SH-SY5Y (cell line): Measurements from ENCODE around the gene RPS6KA6.

Source experiments
- GATA2 ChIP-seq: IDR thresholded peaks from 2 replicates; pipeline ENCODE4 v1.6.1; 2011; ENCODE audit warnings: mild to moderate bottlenecking, low read depth, low read length
- GATA3 ChIP-seq: IDR thresholded peaks from 2 replicates; pipeline ENCODE4 v1.6.1; 2011; ENCODE audit warnings: low read depth, mild to moderate bottlenecking, low read length, moderate library complexity

GRCh38 chrX:84223261-84223660 is 35.3 kb upstream of the RPS6KA6 start:
- TF ChIP-seq GATA2: no peak
- TF ChIP-seq GATA3: no peak
